Endothelial cell of umbilical vein (primary cell): ENCODE measurements around the gene SLC25A41. TPM values are rescaled to one million over a fixed set of nuclear protein-coding genes. Genes with fewer than 3 reads are reported as not detected.

Source experiments
- BruUV-seq: library from RNA; stranded (reverse); fragments of 400-500 nt; replicated peaks from 2 replicates; lab custom pipeline; 2021; lab: Mats Ljungman, UMichigan
- CTCF ChIA-PET: fragments of 300-600, 350-600 bp; sonication (Branson Sonifier 250); formaldehyde crosslinking; loops from one replicate; lab custom pipeline; 2021; ENCODE audit warnings: antibody characterized with exemption, inconsistent platforms; lab: Charles Lee
- POLR2A ChIA-PET: fragments of 300-600, 350-600 bp; sonication (Branson Sonifier 250); formaldehyde crosslinking; loops from one replicate; lab custom pipeline; 2021; ENCODE audit warnings: antibody characterized with exemption, inconsistent platforms; lab: Charles Lee
- DNase-seq: peaks from one replicate; pipeline ENCODE4 v3.0.0-alpha.2; 2011; ENCODE audit warnings: low read depth, low spot score
- FAIRE-seq: peaks from 2 replicates; lab custom pipeline; 2011; peaks lifted over from hg19 to GRCh38; lab: Jason Lieb, UNC
- H2AFZ ChIP-seq: 2 replicates; pipeline ENCODE4 v1.6.0; 2012; ENCODE audit warnings: low read depth, low read length, control low read depth, inconsistent platforms
- H3K27ac ChIP-seq: 2 replicates; pipeline ENCODE4 v1.5.1; 2011; ENCODE audit warnings: low read depth, mild to moderate bottlenecking, control low read depth, low read length, moderate library complexity; ENCODE audit not compliant: insufficient read depth
- H3K27me3 ChIP-seq, 2 experiments: 2 replicates each; pipeline versions ENCODE4 v1.6.0 to v1.6.1; 2011; ENCODE audit warnings: low read length in 2 of 2, mixed read lengths in 1 of 2; ENCODE audit not compliant: control insufficient read depth in 2 of 2, insufficient read depth in 2 of 2
- H3K36me3 ChIP-seq, 2 experiments: 2 replicates in 1 of 2; 3 replicates in 1 of 2; pipeline ENCODE4 v1.5.1; 2011; ENCODE audit warnings: low read length in 2 of 2, mild to moderate bottlenecking in 1 of 2, moderate library complexity in 1 of 2; ENCODE audit not compliant: control insufficient read depth in 2 of 2, insufficient read depth in 2 of 2; ENCODE audit errors: extremely low read depth in 1 of 2
- H3K4me1 ChIP-seq: 3 replicates; pipeline ENCODE4 v1.5.1; 2011; ENCODE audit warnings: mild to moderate bottlenecking, low read length; ENCODE audit not compliant: control insufficient read depth, insufficient read depth; ENCODE audit errors: extremely low read depth
- H3K4me2 ChIP-seq: 2 replicates; pipeline ENCODE4 v1.6.1; 2011; ENCODE audit warnings: low read length, control low read depth, mixed read lengths; ENCODE audit not compliant: insufficient read depth
- H3K4me3 ChIP-seq, 3 experiments: fragments of 200-600 bp in 1 of 3; sonication (generic), shearing (Covaris generic) in 1 of 3; replicated peaks in 1 of 3; 2 replicates each; pipeline ENCODE4 v1.5.1; 2011 to 2016; ENCODE audit warnings: control low read depth in 3 of 3, low read length in 3 of 3, mild to moderate bottlenecking in 2 of 3, inconsistent platforms in 1 of 3, low read depth in 1 of 3, moderate library complexity in 1 of 3; ENCODE audit not compliant: insufficient read depth in 1 of 3
- H3K79me2 ChIP-seq: 2 replicates; pipeline ENCODE4 v1.6.0; 2012; ENCODE audit warnings: low read length, inconsistent platforms; ENCODE audit not compliant: control insufficient read depth, insufficient read depth
- H3K9ac ChIP-seq: replicated peaks from 2 replicates; pipeline ENCODE3; 2011; ENCODE audit warnings: low read length, control low read depth; ENCODE audit not compliant: insufficient read depth; ENCODE audit errors: extremely low read depth
- H3K9me1 ChIP-seq: replicated peaks from 3 replicates; pipeline ENCODE4 v1.6.0; 2011; ENCODE audit warnings: mild to moderate bottlenecking, low read length; ENCODE audit not compliant: control insufficient read depth, insufficient read depth; ENCODE audit errors: extremely low read depth
- H3K9me3 ChIP-seq: replicated peaks from 2 replicates; pipeline ENCODE4 v1.5.1; 2012; ENCODE audit warnings: low read length, inconsistent platforms; ENCODE audit not compliant: control insufficient read depth, insufficient read depth
- H4K20me1 ChIP-seq: replicated peaks from 2 replicates; pipeline ENCODE3; 2011; ENCODE audit warnings: mild to moderate bottlenecking, low read length; ENCODE audit not compliant: control insufficient read depth, insufficient read depth; ENCODE audit errors: extremely low read depth
- EZH2 ChIP-seq: IDR thresholded peaks from 2 replicates; pipeline ENCODE4 v1.6.1; 2012; ENCODE audit warnings: borderline replicate concordance, low read depth, mild to moderate bottlenecking, moderate library complexity, low read length, inconsistent platforms; ENCODE audit not compliant: severe bottlenecking
- FOS ChIP-seq: IDR thresholded peaks from 2 replicates; pipeline ENCODE4 v1.6.1; 2011; ENCODE audit warnings: mild to moderate bottlenecking, low read length, moderate library complexity, borderline replicate concordance; ENCODE audit not compliant: insufficient read depth
- GATA2 ChIP-seq: IDR thresholded peaks from 2 replicates; pipeline ENCODE4 v1.7.0; 2011; ENCODE audit warnings: low read depth, mild to moderate bottlenecking, moderate library complexity, mixed read lengths, low read length; ENCODE audit not compliant: insufficient read length, insufficient read depth
- JUN ChIP-seq: IDR thresholded peaks from 2 replicates; pipeline ENCODE4 v1.6.1; 2011; ENCODE audit warnings: borderline replicate concordance, low read depth; ENCODE audit not compliant: insufficient read length, insufficient read depth
- MYC ChIP-seq: IDR thresholded peaks from one replicate; pipeline ENCODE4 v1.6.1; 2011; ENCODE audit warnings: mild to moderate bottlenecking, low read depth, low read length
- POLR2A ChIP-seq: IDR thresholded peaks from 2 replicates; pipeline ENCODE4 v1.6.1; 2012; ENCODE audit warnings: low read depth, mild to moderate bottlenecking, control low read depth, low read length
- POLR2AphosphoS5 ChIP-seq: IDR thresholded peaks from 2 replicates; pipeline ENCODE4 v1.6.1; 2012; ENCODE audit warnings: low read depth, mild to moderate bottlenecking, control low read depth, low read length, moderate library complexity; ENCODE audit not compliant: insufficient read depth
- dilution Hi-C: fragments of 300-500 bp; cut with MboI; formaldehyde crosslinking; loops from one replicate; pipeline ENCODE4 v1.15.0; 2019; ENCODE audit warnings: low sequenced_read_pairs; ENCODE audit not compliant: extremely low pct_ligation_motif_present
- intact Hi-C: fragments of 100-400 bp; cut with micrococcal nuclease; formaldehyde crosslinking; loops from one replicate; pipeline ENCODE4 v1.10.0; 2022
- polyA plus RNA-seq, 4 experiments: library from polyadenylated mRNA; depleted of rRNA in 3 of 4; stranded (reverse) in 3 of 4; unstranded in 1 of 4; fragments of >200 nt; gene quantifications; 2 replicates each; pipeline versions ENCODE4 v1.2.1 to v1.2.3, GENCODE V29; 2011 to 2012; ENCODE audit warnings: missing spikeins in 1 of 4
- total RNA-seq: library from RNA; stranded (reverse); gene quantifications from 2 replicates; pipeline ENCODE4 v1.2.3, GENCODE V29; 2021
- TF ChIP-seq, protein P1 (sequence below), 2 donors: IDR thresholded peaks; 1 replicate in 1 of 2; 2 replicates in 1 of 2; pipeline ENCODE4 v1.5.1; 2011; ENCODE audit warnings: low read length in 2 of 2, mild to moderate bottlenecking in 2 of 2, moderate library complexity in 2 of 2, control low read depth in 1 of 2, inconsistent platforms in 1 of 2, low read depth in 1 of 2; ENCODE audit not compliant: insufficient read depth in 1 of 2; ENCODE audit errors: extremely low read depth in 1 of 2
- TF ChIP-seq, protein P2 (sequence below): IDR thresholded peaks from 2 replicates; pipeline ENCODE4 v1.6.1; 2011; ENCODE audit not compliant: insufficient read depth, insufficient read length

Gene SLC25A41
- total and polyA plus RNA-seq, 2 donors (not counting 3 experiments of a cell fraction or from before 2014, with no cell fraction given) = 0.21 TPM; not detected in 1

DNA sequence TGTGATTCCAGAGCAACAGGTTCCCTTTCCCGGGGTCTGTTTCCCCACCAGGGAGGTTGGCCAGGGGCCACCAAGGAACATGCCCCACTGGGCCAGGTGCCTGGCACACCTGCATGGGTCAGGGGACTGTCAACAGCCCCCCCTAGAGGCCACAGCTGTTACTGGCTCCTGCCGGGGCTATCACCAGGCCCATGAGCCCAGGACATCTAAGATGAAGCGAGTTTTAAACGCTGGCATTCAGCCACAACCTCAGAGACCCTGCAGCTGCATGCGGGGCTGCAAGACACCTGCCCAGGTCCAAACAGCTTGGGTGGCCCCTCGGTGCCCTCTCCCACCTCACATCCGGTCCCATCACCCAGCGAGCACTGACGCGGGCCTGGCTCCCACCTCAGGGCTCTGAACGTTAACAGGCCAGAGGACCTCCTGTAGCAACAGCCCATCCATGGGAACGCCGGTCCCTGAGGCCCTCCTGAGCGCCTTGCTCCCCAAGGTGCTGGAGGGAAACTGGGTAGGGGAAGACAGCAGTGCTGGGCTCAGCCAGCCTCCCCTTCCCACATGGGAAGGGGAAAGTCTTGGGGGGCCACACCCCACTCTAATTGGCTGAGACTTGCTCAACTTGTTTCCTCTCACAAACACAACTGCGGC lies 21.0 kb downstream of the SLC25A41 start:
- TF ChIP-seq POLR2AphosphoS5 (peak; percentile 23), JUN (no peak), POLR2A (peak; percentile 14), EZH2 (no peak), GATA2 (no peak), FOS (no peak), MYC (no peak)
- TF ChIP-seq, protein P1, sequence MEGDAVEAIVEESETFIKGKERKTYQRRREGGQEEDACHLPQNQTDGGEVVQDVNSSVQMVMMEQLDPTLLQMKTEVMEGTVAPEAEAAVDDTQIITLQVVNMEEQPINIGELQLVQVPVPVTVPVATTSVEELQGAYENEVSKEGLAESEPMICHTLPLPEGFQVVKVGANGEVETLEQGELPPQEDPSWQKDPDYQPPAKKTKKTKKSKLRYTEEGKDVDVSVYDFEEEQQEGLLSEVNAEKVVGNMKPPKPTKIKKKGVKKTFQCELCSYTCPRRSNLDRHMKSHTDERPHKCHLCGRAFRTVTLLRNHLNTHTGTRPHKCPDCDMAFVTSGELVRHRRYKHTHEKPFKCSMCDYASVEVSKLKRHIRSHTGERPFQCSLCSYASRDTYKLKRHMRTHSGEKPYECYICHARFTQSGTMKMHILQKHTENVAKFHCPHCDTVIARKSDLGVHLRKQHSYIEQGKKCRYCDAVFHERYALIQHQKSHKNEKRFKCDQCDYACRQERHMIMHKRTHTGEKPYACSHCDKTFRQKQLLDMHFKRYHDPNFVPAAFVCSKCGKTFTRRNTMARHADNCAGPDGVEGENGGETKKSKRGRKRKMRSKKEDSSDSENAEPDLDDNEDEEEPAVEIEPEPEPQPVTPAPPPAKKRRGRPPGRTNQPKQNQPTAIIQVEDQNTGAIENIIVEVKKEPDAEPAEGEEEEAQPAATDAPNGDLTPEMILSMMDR (IDR thresholded peaks at IDR 0.05; ENCODE audit: extremely low read depth in 1 of 2, insufficient read depth in 1 of 2, low read depth in 1 of 2, low read length in 2 of 2) = peak; percentile 49 to 72
- TF ChIP-seq, protein P2, sequence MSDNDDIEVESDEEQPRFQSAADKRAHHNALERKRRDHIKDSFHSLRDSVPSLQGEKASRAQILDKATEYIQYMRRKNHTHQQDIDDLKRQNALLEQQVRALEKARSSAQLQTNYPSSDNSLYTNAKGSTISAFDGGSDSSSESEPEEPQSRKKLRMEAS = no peak
- Histone ChIP-seq H3K27ac (no peak overlapping the region), H3K4me1 (no peaks in the 10 kb centered on the region), H3K79me2 (no peaks in the 10 kb centered on the region), H2AFZ (no peak overlapping the region), H4K20me1 (no peaks in the 10 kb centered on the region), H3K4me3 (no peak overlapping the region), H3K4me2 (no peak overlapping the region), H3K36me3 (peaks cover 14 to 28% of the 10 kb centered on the region in 2 experiments), H3K9ac (no peak overlapping the region), H3K9me1 (no peaks in the 10 kb centered on the region), H3K27me3 (no peaks in the 10 kb centered on the region), H3K9me3 (no peaks in the 10 kb centered on the region)
- ChIA-PET POLR2A (no interaction called here), CTCF (interaction anchor here (1.0 kb wide), 1 partner anchor 12 kb away, joined by 5 read pairs; the partner anchor contains the start of gene KHSRP)
- dilution Hi-C loops (no loop called here), intact Hi-C loops (no loop called here)
- no peak for DNase-seq
- BruUV-seq = no TSS peak
- FAIRE-seq = no peak
